ENCODE data around the gene PAX5. TPM values are rescaled to one million over a fixed set of nuclear protein-coding genes. Genes with fewer than 3 reads are reported as not detected.

The PAX5 gene
- total RNA-seq, 1 donor from 2014 or later: 0.44 TPM

GRCh38 chr9:36985769-36986467 is 48.1 kb downstream of the PAX5 start:
- no peak for ATAC-seq

GRCh38 chr9:36985061-36985768 is 48.9 kb downstream of the PAX5 start:
- ATAC-seq: no peak

GRCh38 chr9:36980148-36980974 is 53.7 kb downstream of the PAX5 start:
- ATAC-seq: no peak

GRCh38 chr9:36976371-36977030 is 57.6 kb downstream of the PAX5 start:
- peak; percentile 86 for ATAC-seq

- no peak for ATAC-seq
Measured at GRCh38 chr9:36974731-36975130, 59.3 kb downstream of the PAX5 start.

- no peak for ATAC-seq
Measured at GRCh38 chr9:36971935-36972488, 62.1 kb downstream of the PAX5 start.

GRCh38 chr9:36970007-36970888 is 63.8 kb downstream of the PAX5 start:
- ATAC-seq: peak; percentile 40

GRCh38 chr9:36969216-36969771 is 64.8 kb downstream of the PAX5 start:
- ATAC-seq: peak; percentile 10

GRCh38 chr9:36968574-36969215 is 65.4 kb downstream of the PAX5 start:
- ATAC-seq: no peak

- no peak for ATAC-seq
Measured at GRCh38 chr9:36967997-36968396, 66.1 kb downstream of the PAX5 start.

- no peak for ATAC-seq
Measured at GRCh38 chr9:36966371-36967097, 67.5 kb downstream of the PAX5 start.

GRCh38 chr9:36964791-36965190 is 69.3 kb downstream of the PAX5 start:
- ATAC-seq: no peak

- no peak for ATAC-seq
Measured at GRCh38 chr9:36963346-36963745, 70.7 kb downstream of the PAX5 start.

GRCh38 chr9:36962691-36963090 is 71.4 kb downstream of the PAX5 start:
- no peak for ATAC-seq

GRCh38 chr9:36961561-36962325 is 72.3 kb downstream of the PAX5 start:
- ATAC-seq: no peak

GRCh38 chr9:36961051-36961450 is 73.0 kb downstream of the PAX5 start:
- ATAC-seq: no peak

GRCh38 chr9:36960575-36960955 is 73.5 kb downstream of the PAX5 start:
- no peak for ATAC-seq

- peak; percentile 86 for ATAC-seq
Measured at GRCh38 chr9:36959681-36960574, 74.1 kb downstream of the PAX5 start.

All from esophagus mucosa (tissue), 1 donor.